Daoy (cell line): ENCODE measurements around the gene CLEC5A. TPM values are rescaled to one million over a fixed set of nuclear protein-coding genes. Genes with fewer than 3 reads are reported as not detected.

Source experiments
- total RNA-seq: library from RNA; depleted of rRNA; stranded (reverse); fragments of >200 nt; shearing (Covaris generic); gene quantifications from 2 replicates; pipeline ENCODE4 v1.2.3, GENCODE V29; 2014; rRNA removed

Gene CLEC5A
- total RNA-seq, 1 experiment from 2014 or later = not detected

Other genes starting within 250 kb of the CLEC5A start
- 17.1 and 17.9 TPM in 2 replicates for gene DENND11, start 244.8 kb downstream of the CLEC5A start, total RNA-seq
- gene WEE2, start 238.6 kb downstream of the CLEC5A start, total RNA-seq = not detected in 2 replicates
- 913 and 1,102 TPM in 2 replicates for gene SSBP1, start 208.6 kb downstream of the CLEC5A start, total RNA-seq
- gene TAS2R3, start 182.9 kb downstream of the CLEC5A start, total RNA-seq = 0.17 TPM in 1 of 2 replicates, not detected in the other
- gene TAS2R4, start 170.3 kb downstream of the CLEC5A start, total RNA-seq = 0.18 and 0.69 TPM in 2 replicates
- gene TAS2R5, start 156.8 kb downstream of the CLEC5A start, total RNA-seq = 0.06 TPM in 1 of 2 replicates, not detected in the other
- gene PRSS37, start 105.5 kb downstream of the CLEC5A start, total RNA-seq = not detected in 2 replicates
- gene OR9A4, start 30.6 kb downstream of the CLEC5A start, total RNA-seq = not detected in 2 replicates
- gene TAS2R38, start 26.8 kb upstream of the CLEC5A start, total RNA-seq = not detected in 2 replicates
- gene MGAM, start 48.9 kb upstream of the CLEC5A start, total RNA-seq = 0.40 TPM in 1 of 2 replicates, not detected in the other
- gene MGAM2, start 164.7 kb upstream of the CLEC5A start, total RNA-seq = not detected in 2 replicates